GM21737 (cell line): ENCODE measurements around the gene TMEM270.
"Not testable (repeated sequence)": the region's sequence is repeated elsewhere in the genome, so short reads cannot be mapped to it uniquely, and the experiment has no call there.

Experiments used
- ATAC-seq: cut with Tn5 transposase; IDR thresholded peaks from one replicate; pipeline ENCODE4 v1.9.1; 2021; ENCODE audit warnings: mild to moderate bottlenecking, moderate library complexity; ENCODE audit not compliant: unreplicated experiment

The TMEM270 gene

GRCh38 chr7:73860859-73861258 is at the start of gene TMEM270:
Gene TMEM270, plus strand, starts transcription at chr7:73861159. Its CDS starts 36 bp downstream, at chr7:73861195.
- ATAC-seq = no peak

- ATAC-seq = no peak
These were observed 49.2 kb upstream of the TMEM270 start for GRCh38 chr7:73811760-73812168.

- ATAC-seq = no peak
These were observed 48.0 kb upstream of the TMEM270 start for GRCh38 chr7:73812996-73813395.

- ATAC-seq = no peak
These were observed 45.5 kb upstream of the TMEM270 start for GRCh38 chr7:73815436-73815835.

- no peak for ATAC-seq
These were observed 43.8 kb upstream of the TMEM270 start for GRCh38 chr7:73817121-73817520.

- no peak for ATAC-seq
These were observed 40.9 kb upstream of the TMEM270 start for GRCh38 chr7:73820013-73820412.

- ATAC-seq = not testable (repeated sequence)
These were observed 39.2 kb upstream of the TMEM270 start for GRCh38 chr7:73821597-73822285.

GRCh38 chr7:73822319-73823173 is 38.4 kb upstream of the TMEM270 start:
- ATAC-seq = no peak

GRCh38 chr7:73823257-73823656 is 37.7 kb upstream of the TMEM270 start:
- no peak for ATAC-seq

GRCh38 chr7:73823873-73824592 is 36.9 kb upstream of the TMEM270 start:
- no peak for ATAC-seq

GRCh38 chr7:73824986-73825385 is 36.0 kb upstream of the TMEM270 start:
- no peak for ATAC-seq

- ATAC-seq = no peak
These were observed 33.3 kb upstream of the TMEM270 start for GRCh38 chr7:73827567-73828106.

- no peak for ATAC-seq
These were observed 32.7 kb upstream of the TMEM270 start for GRCh38 chr7:73828107-73828803.

GRCh38 chr7:73828972-73829371 is 32.0 kb upstream of the TMEM270 start:
- no peak for ATAC-seq

- ATAC-seq = no peak
These were observed 31.5 kb upstream of the TMEM270 start for GRCh38 chr7:73829505-73829904.

GRCh38 chr7:73829921-73830680 is 30.9 kb upstream of the TMEM270 start:
- no peak for ATAC-seq

GRCh38 chr7:73830681-73831583 is 30.0 kb upstream of the TMEM270 start, which contains the start of gene CLDN4:
Gene CLDN4, plus strand, starts transcription at chr7:73830996. Its CDS starts 206 bp downstream, at chr7:73831202.
- ATAC-seq = no peak

GRCh38 chr7:73831584-73831833 is 29.4 kb upstream of the TMEM270 start:
- no peak for ATAC-seq
